Forelimb muscle (tissue), 1 donor: ENCODE data around the gene EXO5. TPM values are rescaled to one million over a fixed set of nuclear protein-coding genes. Genes with fewer than 3 reads are reported as not detected.
"Not testable (repeated sequence)": the region's sequence is repeated elsewhere in the genome, so short reads cannot be mapped to it uniquely, and the experiment has no call there.

Experiments used
- DNase-seq: peaks from one replicate; pipeline ENCODE4 v3.0.0-alpha.2; 2013; ENCODE audit warnings: low read depth
- polyA plus RNA-seq: library from polyadenylated mRNA; unstranded; fragments of 120-200 nt; gene quantifications from one replicate; pipeline ENCODE4 v1.2.1, GENCODE V29; 2013; ENCODE audit not compliant: insufficient read length

Gene EXO5
- polyA plus RNA-seq, 1 donor = 8.2 TPM

- no peak for DNase-seq
Observed at GRCh38 chr1:40553017-40553416, 44.5 kb downstream of the EXO5 start.

- DNase-seq = not testable (repeated sequence)
Observed at GRCh38 chr1:40554807-40555206, 46.2 kb downstream of the EXO5 start.

GRCh38 chr1:40556121-40556520, 47.6 kb downstream of the EXO5 start:
- DNase-seq = no peak

- not testable (repeated sequence) for DNase-seq
Observed at GRCh38 chr1:40558241-40558640, 49.7 kb downstream of the EXO5 start.

GRCh38 chr1:40562185-40562584, 53.6 kb downstream of the EXO5 start:
- no peak for DNase-seq

GRCh38 chr1:40563266-40563665, 54.7 kb downstream of the EXO5 start:
- no peak for DNase-seq

- no peak for DNase-seq
Observed at GRCh38 chr1:40564506-40564905, 55.9 kb downstream of the EXO5 start.

- no peak for DNase-seq
Observed at GRCh38 chr1:40564913-40565312, 56.3 kb downstream of the EXO5 start.

Other genes starting within 250 kb of the EXO5 start
- 1.6 TPM for gene COL9A2, start 191.5 kb upstream of the EXO5 start, polyA plus RNA-seq
- gene SMAP2, start 135.0 kb upstream of the EXO5 start, polyA plus RNA-seq = 15.1 TPM
- 3.1 TPM for gene ZFP69B, start 58.3 kb upstream of the EXO5 start, polyA plus RNA-seq
- 5.8 TPM for gene ZFP69, start 31.5 kb upstream of the EXO5 start, polyA plus RNA-seq
- gene ZNF684, start 22.9 kb downstream of the EXO5 start, polyA plus RNA-seq = 3.1 TPM
- 0.57 TPM for gene RIMS3, start 156.9 kb downstream of the EXO5 start, polyA plus RNA-seq
- 53.4 TPM for gene NFYC, start 182.9 kb downstream of the EXO5 start, polyA plus RNA-seq